Embryonic facial prominence (tissue), 1 donor: ENCODE data around the gene AOAH.
"Not testable (repeated sequence)": the region's sequence is repeated elsewhere in the genome, so short reads cannot be mapped to it uniquely, and the experiment has no call there.

Source experiments
- DNase-seq: peaks from one replicate; pipeline ENCODE4 v3.0.0-alpha.2; 2016; ENCODE audit errors: extremely low spot score

The AOAH gene

GRCh38 chr7:36658335-36659171, 65.7 kb downstream of the AOAH start:
- no peak for DNase-seq

GRCh38 chr7:36657036-36657660, 67.1 kb downstream of the AOAH start:
- DNase-seq: no peak

- DNase-seq: no peak
Observed at GRCh38 chr7:36654436-36654835, 69.9 kb downstream of the AOAH start.

GRCh38 chr7:36653663-36654355, 70.5 kb downstream of the AOAH start:
- DNase-seq: no peak

GRCh38 chr7:36653008-36653662, 71.2 kb downstream of the AOAH start:
- DNase-seq: peak; percentile 40

GRCh38 chr7:36652431-36652830, 71.9 kb downstream of the AOAH start:
- DNase-seq: no peak

- DNase-seq: no peak
Observed at GRCh38 chr7:36651404-36651803, 72.9 kb downstream of the AOAH start.

GRCh38 chr7:36650766-36651312, 73.5 kb downstream of the AOAH start:
- no peak for DNase-seq

GRCh38 chr7:36650320-36650719, 74.0 kb downstream of the AOAH start:
- DNase-seq: no peak

- DNase-seq: not testable (repeated sequence)
Observed at GRCh38 chr7:36649319-36649718, 75.0 kb downstream of the AOAH start.

- DNase-seq: no peak
Observed at GRCh38 chr7:36648441-36648840, 75.9 kb downstream of the AOAH start.

- no peak for DNase-seq
Observed at GRCh38 chr7:36644625-36645422, 79.5 kb downstream of the AOAH start.

GRCh38 chr7:36642414-36642813, 81.9 kb downstream of the AOAH start:
- DNase-seq: no peak

- no peak for DNase-seq
Observed at GRCh38 chr7:36642010-36642409, 82.3 kb downstream of the AOAH start.

- no peak for DNase-seq
Observed at GRCh38 chr7:36640682-36641081, 83.6 kb downstream of the AOAH start.

- DNase-seq: no peak
Observed at GRCh38 chr7:36639826-36640225, 84.5 kb downstream of the AOAH start.

GRCh38 chr7:36638586-36639263, 85.6 kb downstream of the AOAH start:
- no peak for DNase-seq

GRCh38 chr7:36638140-36638539, 86.2 kb downstream of the AOAH start:
- DNase-seq: no peak

- no peak for DNase-seq
Observed at GRCh38 chr7:36637417-36637816, 86.9 kb downstream of the AOAH start.

GRCh38 chr7:36636126-36636525, 88.2 kb downstream of the AOAH start:
- DNase-seq: no peak
